ENCODE data around the gene SLC39A11.

SLC39A11 gene

GRCh38 chr17:72870367-72870985 lies 222.0 kb downstream of the SLC39A11 start:
- DNase-seq (ENCODE audit: low spot score): no peak

- no peak for DNase-seq (ENCODE audit: low spot score)
Measured at GRCh38 chr17:72869630-72870029, 222.9 kb downstream of the SLC39A11 start.

GRCh38 chr17:72865954-72866353 lies 226.5 kb downstream of the SLC39A11 start:
- no peak for DNase-seq (ENCODE audit: low spot score)

- no peak for DNase-seq (ENCODE audit: low spot score)
Measured at GRCh38 chr17:72863526-72864211, 228.8 kb downstream of the SLC39A11 start.

GRCh38 chr17:72862276-72862999 lies 230.1 kb downstream of the SLC39A11 start:
- DNase-seq (ENCODE audit: low spot score): no peak

GRCh38 chr17:72861811-72862210 lies 230.7 kb downstream of the SLC39A11 start:
- no peak for DNase-seq (ENCODE audit: low spot score)

GRCh38 chr17:72860778-72861177 lies 231.7 kb downstream of the SLC39A11 start:
- no peak for DNase-seq (ENCODE audit: low spot score)

- DNase-seq (ENCODE audit: low spot score): no peak
Measured at GRCh38 chr17:72858826-72859495, 233.5 kb downstream of the SLC39A11 start.

GRCh38 chr17:72853440-72854415 lies 238.8 kb downstream of the SLC39A11 start:
- no peak for DNase-seq (ENCODE audit: low spot score)

GRCh38 chr17:72852277-72852938 lies 240.1 kb downstream of the SLC39A11 start:
- no peak for DNase-seq (ENCODE audit: low spot score)

GRCh38 chr17:72850410-72851118 lies 241.9 kb downstream of the SLC39A11 start:
- DNase-seq (ENCODE audit: low spot score): no peak

- no peak for DNase-seq (ENCODE audit: low spot score)
Measured at GRCh38 chr17:72846399-72846798, 246.1 kb downstream of the SLC39A11 start.

GRCh38 chr17:72843591-72843990 lies 248.9 kb downstream of the SLC39A11 start:
- DNase-seq (ENCODE audit: low spot score): no peak

GRCh38 chr17:72840019-72840418 lies 252.5 kb downstream of the SLC39A11 start:
- no peak for DNase-seq (ENCODE audit: low spot score)

GRCh38 chr17:72839131-72839725 lies 253.3 kb downstream of the SLC39A11 start:
- no peak for DNase-seq (ENCODE audit: low spot score)

- DNase-seq (ENCODE audit: low spot score): no peak
Measured at GRCh38 chr17:72838581-72838980, 253.9 kb downstream of the SLC39A11 start.

- DNase-seq (ENCODE audit: low spot score): no peak
Measured at GRCh38 chr17:72838068-72838467, 254.4 kb downstream of the SLC39A11 start.

- DNase-seq (ENCODE audit: low spot score): no peak
Measured at GRCh38 chr17:72837335-72837734, 255.2 kb downstream of the SLC39A11 start.

GRCh38 chr17:72833128-72833765 lies 259.2 kb downstream of the SLC39A11 start:
- no peak for DNase-seq (ENCODE audit: low spot score)
